Mononuclear cell (primary cell): ENCODE results near the gene CDH1. TPM values are rescaled to one million over a fixed set of nuclear protein-coding genes. Genes with fewer than 3 reads are reported as not detected.
"Not testable (repeated sequence)": the region's sequence is repeated elsewhere in the genome, so short reads cannot be mapped to it uniquely, and the experiment has no call there.

ENCODE experiments used
- H3K27me3 ChIP-seq: 2 replicates; pipeline ENCODE4 v1.6.0; 2011; ENCODE audit warnings: low read length, control low read depth; ENCODE audit not compliant: insufficient read depth
- H3K4me1 ChIP-seq: 2 replicates; pipeline ENCODE4 v1.5.1; 2011; ENCODE audit warnings: mild to moderate bottlenecking, low read length, control low read depth; ENCODE audit not compliant: insufficient read depth
- H3K4me3 ChIP-seq: 2 replicates; pipeline ENCODE4 v1.5.1; 2011; ENCODE audit warnings: mild to moderate bottlenecking, low read length, moderate library complexity
- H3K9me3 ChIP-seq: 2 replicates; pipeline ENCODE4 v1.5.1; 2011; ENCODE audit warnings: low read depth, mild to moderate bottlenecking, control low read depth, low read length
- total RNA-seq: library from RNA; depleted of rRNA; stranded (reverse); fragments of >200 nt; gene quantifications from one replicate; pipeline ENCODE4 v1.2.3, GENCODE V29; 2012

Gene CDH1
- total RNA-seq, 1 donor = 3.7 TPM

DNA sequence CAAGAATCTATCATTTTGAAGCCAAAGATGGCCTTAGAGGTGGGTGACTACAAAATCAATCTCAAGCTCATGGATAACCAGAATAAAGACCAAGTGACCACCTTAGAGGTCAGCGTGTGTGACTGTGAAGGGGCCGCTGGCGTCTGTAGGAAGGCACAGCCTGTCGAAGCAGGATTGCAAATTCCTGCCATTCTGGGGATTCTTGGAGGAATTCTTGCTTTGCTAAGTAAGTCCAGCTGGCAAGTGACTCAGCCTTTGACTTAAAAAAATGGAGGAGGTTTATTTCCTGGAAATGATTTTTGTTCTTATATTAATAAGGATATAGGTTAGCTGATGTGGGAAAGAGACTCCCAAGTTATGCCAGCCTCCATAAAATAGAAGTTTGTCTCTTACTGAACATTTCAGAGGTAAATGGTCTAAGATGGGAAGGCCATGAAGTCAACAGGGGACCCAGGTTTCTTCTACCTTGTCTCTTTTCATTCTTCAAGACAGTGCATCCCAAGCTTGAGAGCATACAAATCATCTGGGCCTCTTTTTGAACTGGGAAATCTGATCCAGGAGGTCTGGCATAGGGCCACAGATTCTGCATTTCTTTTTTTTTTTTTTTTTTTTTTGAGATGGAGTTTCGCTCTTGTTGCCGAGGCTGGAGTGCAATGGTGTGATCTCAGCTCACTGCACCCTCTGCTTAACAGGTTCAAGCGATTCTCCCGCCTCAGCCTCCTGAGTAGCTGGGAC is 86.5 kb downstream of the CDH1 start:
- no peak overlapping the region for H3K4me3 ChIP-seq
- H3K4me1 ChIP-seq = no peaks in the 10 kb centered on the region
- H3K27me3 ChIP-seq = no peaks in the 10 kb centered on the region
- no peaks in the 10 kb centered on the region for H3K9me3 ChIP-seq

DNA sequence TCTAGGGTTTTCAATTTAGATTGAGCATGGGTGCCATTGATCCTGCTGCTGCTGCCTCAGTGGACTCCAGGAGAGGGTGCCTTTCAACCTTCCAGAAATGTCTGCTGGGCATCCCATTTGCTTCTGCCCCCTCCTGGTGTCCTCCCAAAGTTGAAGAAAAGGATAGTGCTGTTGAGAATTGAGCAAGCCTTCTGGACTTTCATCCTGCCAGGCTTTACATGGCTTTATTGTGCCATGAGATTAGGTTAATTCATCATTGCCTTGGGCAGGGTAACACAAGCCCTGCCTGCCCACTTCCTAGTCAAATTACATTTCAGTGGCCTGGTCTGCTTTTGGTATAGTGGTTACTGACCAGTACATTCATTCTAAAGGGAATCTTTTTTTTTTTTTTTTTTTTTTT is 88.3 kb downstream of the CDH1 start:
- H3K9me3 ChIP-seq = no peaks in the 10 kb centered on the region
- no peaks in the 10 kb centered on the region for H3K27me3 ChIP-seq
- peaks cover 2% of the 10 kb centered on the region for H3K4me1 ChIP-seq
- no peak overlapping the region for H3K4me3 ChIP-seq

DNA sequence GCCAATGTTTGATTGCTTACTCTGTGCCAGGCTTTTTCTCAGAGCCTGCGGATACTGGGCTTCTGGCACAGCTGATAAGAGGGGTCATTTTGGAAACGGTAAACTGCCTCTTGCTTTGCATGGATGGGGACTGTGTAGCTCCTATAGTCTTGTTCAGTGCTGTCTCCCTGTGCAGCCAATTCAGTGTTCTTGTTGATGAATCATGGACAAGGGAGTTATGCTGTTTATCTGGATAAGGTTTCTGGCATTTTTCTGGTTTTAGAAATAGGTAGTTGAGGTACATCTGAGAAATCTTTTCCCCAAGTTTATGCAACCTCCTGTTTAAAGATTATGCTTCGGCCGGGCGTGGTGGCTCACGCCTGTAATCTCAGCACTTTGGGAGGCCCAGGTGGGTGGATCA is 89.6 kb downstream of the CDH1 start:
- no peaks in the 10 kb centered on the region for H3K27me3 ChIP-seq
- H3K4me1 ChIP-seq = peaks cover 14% of the 10 kb centered on the region
- H3K9me3 ChIP-seq = no peaks in the 10 kb centered on the region
- H3K4me3 ChIP-seq = no peak overlapping the region

DNA sequence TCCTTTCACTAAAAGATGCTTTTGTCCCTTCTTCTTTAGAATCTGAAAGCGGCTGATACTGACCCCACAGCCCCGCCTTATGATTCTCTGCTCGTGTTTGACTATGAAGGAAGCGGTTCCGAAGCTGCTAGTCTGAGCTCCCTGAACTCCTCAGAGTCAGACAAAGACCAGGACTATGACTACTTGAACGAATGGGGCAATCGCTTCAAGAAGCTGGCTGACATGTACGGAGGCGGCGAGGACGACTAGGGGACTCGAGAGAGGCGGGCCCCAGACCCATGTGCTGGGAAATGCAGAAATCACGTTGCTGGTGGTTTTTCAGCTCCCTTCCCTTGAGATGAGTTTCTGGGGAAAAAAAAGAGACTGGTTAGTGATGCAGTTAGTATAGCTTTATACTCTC is 96.2 kb downstream of the CDH1 start:
- Histone ChIP-seq H3K4me1 (peaks cover 25% of the 10 kb centered on the region), H3K9me3 (no peaks in the 10 kb centered on the region), H3K27me3 (no peaks in the 10 kb centered on the region), H3K4me3 (no peak overlapping the region)

DNA sequence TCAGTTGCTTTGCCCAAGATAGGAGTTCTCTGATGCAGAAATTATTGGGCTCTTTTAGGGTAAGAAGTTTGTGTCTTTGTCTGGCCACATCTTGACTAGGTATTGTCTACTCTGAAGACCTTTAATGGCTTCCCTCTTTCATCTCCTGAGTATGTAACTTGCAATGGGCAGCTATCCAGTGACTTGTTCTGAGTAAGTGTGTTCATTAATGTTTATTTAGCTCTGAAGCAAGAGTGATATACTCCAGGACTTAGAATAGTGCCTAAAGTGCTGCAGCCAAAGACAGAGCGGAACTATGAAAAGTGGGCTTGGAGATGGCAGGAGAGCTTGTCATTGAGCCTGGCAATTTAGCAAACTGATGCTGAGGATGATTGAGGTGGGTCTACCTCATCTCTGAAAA is 97.5 kb downstream of the CDH1 start:
- no peaks in the 10 kb centered on the region for H3K27me3 ChIP-seq
- no peaks in the 10 kb centered on the region for H3K9me3 ChIP-seq
- peaks cover 25% of the 10 kb centered on the region for H3K4me1 ChIP-seq
- no peak overlapping the region for H3K4me3 ChIP-seq

DNA sequence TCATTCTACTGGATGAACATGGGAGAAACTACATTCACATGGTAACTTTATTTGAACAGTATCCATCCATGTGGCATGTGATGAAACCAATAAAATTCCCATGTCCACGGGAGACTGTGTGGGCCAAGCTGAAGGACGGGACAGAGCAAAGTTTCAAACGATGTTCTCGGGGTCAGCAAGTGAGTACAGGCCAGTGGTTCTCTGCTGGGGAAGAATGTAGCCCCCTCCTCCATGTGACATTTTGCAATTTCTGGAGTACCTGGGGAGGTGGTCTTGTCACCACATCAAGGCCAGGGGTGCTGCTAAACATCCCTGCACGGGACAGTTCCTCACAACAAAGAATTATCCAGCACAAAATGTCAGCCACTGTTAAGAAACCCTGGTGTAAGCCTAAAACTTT is 98.9 kb downstream of the CDH1 start:
- H3K4me3 ChIP-seq = no peak overlapping the region
- no peaks in the 10 kb centered on the region for H3K9me3 ChIP-seq
- H3K27me3 ChIP-seq = no peaks in the 10 kb centered on the region
- peaks cover 18% of the 10 kb centered on the region for H3K4me1 ChIP-seq

DNA sequence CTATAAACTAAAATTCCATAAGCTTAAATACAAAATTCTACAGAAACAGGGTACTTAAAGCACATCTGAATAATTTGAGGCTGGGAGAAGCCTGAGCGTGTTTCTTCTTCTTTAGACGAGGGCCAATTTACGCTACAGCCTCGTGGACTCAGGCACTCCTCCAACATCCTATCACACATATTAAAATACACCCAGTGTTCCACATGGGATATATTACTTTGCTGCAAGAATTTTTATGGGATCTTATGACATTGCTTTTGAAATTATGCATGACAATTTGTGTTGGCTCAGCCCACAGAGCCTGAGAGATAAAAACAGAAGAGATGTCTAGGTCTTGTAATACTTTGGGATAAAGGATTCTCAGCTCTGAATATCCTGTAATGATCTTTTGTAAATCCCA is 102.7 kb downstream of the CDH1 start:
- H3K27me3 ChIP-seq = no peaks in the 10 kb centered on the region
- H3K9me3 ChIP-seq = no peaks in the 10 kb centered on the region
- no peak overlapping the region for H3K4me3 ChIP-seq
- peaks cover 16% of the 10 kb centered on the region for H3K4me1 ChIP-seq

DNA sequence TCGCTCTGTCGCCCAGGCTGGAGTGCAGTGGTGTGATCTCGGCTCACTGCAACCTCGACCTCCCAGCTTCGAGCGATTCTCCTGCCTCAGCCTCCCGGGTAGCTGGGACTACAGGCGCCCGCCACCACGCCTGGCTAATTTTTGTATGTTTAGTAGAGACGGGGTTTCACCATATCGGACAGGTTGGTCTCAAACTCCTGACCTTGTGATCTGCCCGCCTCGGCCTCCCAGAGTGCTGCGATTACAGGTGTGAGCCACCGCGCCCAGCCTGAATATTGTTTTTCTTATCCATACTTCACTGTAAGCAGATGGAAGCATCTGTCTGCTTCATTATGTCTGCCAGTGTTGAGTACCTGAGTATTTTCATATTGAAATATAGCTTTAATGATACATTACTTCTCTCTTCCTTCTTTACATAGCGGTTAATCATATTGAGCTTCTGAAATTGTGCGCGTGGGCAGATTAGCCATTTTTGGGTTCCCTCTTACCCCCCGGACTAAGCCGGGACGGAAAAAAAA is 105.9 kb downstream of the CDH1 start:
- peaks cover 29% of the 10 kb centered on the region for H3K4me1 ChIP-seq
- H3K9me3 ChIP-seq, H3K27me3 ChIP-seq: not testable (repeated sequence)
- peak overlapping the region; percentile 99 for H3K4me3 ChIP-seq

DNA sequence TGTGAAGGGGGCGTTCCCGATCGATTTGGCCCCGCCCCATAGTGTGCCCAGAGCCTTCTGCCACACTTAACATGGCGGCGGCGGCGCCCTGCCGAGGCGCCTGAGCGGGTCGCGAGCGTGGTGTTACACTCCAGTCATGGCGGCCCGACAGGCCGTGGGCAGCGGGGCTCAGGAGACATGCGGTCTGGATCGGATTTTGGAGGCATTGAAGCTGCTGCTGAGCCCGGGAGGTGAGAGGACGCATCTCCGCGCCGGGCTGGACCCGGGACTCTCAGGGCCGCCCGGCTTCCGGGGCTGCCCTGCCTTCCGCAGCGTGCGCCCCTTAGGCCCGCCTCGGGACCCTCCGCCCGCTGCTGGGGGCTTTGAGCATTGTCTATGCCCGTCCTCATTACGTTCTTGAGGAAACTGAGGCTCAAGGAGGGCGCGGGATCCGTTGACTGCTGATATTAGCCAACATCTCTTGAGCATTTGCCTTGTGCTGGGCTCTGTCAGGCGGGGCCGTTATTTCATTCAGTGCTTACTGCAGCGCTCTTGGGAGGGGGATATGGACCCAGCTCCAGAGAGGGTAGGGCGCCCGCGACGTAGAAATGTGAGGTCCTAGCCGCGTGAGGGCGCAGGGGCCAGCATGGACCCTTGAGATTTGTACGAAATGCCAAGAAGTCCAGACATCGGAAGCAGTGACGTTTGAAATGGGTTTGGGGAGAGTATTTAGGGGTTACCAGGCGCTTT is 106.6 kb downstream of the CDH1 start, which contains the start of gene TANGO6:
TSS of gene TANGO6 (plus strand) at position 50 of the 729 bp plus-strand sequence. CDS start at position 137, 87 bp downstream.
- Histone ChIP-seq H3K9me3 (no peaks in the 10 kb centered on the region), H3K27me3 (no peaks in the 10 kb centered on the region), H3K4me3 (peak within 1 kb of the TSS; percentile 99), H3K4me1 (peaks cover 29% of the 10 kb centered on the region)

DNA sequence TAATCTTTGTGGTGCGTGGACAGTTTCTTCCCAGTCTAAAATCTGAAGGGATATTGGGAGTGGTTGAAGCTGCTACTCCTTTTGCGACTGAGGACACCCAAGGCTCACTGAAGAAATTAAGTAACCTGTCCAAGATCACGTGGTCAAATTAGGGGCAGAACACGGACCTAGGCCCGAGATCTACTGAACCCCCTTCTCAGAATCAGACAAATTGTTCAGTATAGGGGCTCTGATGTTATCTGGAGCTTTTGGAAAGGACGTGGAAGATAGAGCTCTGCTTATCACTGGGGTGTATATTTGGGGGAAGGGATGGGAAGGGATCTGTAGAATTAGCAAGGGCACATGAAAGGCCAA is 107.1 kb downstream of the CDH1 start:
- Histone ChIP-seq H3K4me1 (peaks cover 34% of the 10 kb centered on the region), H3K4me3 (peak overlapping the region; percentile 99), H3K9me3 (no peaks in the 10 kb centered on the region), H3K27me3 (no peaks in the 10 kb centered on the region)

DNA sequence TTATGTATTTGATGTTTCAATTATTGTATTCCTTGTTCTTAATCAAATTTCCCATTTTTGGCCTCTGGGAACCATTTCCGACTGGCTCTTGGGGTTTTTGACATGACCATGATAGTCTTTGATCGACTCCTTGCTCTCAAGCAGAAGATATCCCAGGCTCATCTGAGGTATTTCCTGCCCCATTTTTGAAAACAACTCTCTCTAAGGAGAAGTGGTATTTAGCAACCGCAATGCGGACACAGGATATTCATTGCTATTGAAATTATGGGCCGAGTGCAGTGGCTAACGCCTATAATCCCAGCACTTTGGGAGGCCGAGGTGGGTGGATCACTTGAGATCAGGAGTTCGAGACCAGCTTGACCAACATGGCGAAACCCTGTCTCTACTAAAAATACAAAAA is 111.7 kb downstream of the CDH1 start:
- H3K4me1 ChIP-seq = peaks cover 28% of the 10 kb centered on the region
- no peaks in the 10 kb centered on the region for H3K9me3 ChIP-seq
- H3K27me3 ChIP-seq = no peaks in the 10 kb centered on the region
- H3K4me3 ChIP-seq = no peak overlapping the region

DNA sequence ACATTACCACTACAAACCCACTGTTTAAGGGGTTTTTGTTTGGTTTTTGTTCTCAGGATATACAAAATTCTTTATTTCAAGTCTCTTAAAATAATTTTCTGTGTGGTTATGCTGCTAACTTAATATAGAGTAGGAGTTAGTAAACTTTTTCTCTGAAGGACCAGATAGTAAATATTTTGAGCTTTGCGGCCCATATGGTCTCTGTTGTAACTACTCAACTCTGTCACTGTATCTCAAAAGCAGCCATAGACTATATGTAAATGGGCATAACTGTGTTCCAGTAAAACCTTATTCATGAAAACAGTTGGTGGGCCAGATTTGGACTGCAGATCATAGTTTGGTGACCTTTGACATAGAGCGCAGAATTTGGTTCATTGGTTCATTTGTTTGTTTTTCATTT is 113.4 kb downstream of the CDH1 start:
- H3K4me3 ChIP-seq = no peak overlapping the region
- H3K9me3 ChIP-seq = no peaks in the 10 kb centered on the region
- H3K4me1 ChIP-seq = peaks cover 20% of the 10 kb centered on the region

DNA sequence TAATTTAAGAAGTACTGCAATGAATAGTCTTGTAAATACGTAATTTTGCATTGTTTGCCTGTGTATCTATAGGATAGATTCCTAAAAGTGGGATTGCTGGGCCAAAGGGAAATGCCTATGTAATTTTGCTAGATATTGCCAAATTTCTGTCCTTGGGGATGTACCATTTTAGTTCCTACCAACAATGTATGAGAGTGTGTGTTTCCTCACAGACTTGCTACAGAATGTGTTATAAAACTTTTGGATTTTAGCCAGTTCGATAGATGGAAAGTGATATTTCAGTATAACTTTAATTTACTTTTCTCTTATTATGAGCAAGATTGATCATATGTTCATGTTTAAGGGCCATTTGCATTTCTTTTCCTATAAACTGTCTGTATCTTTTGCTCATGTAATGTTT is 114.5 kb downstream of the CDH1 start:
- no peak overlapping the region for H3K4me3 ChIP-seq
- H3K27me3 ChIP-seq = no peaks in the 10 kb centered on the region
- H3K4me1 ChIP-seq = peaks cover 20% of the 10 kb centered on the region
- H3K9me3 ChIP-seq = no peaks in the 10 kb centered on the region

More for the DNA sequence above, 113.4 kb downstream of the CDH1 start:
- no peaks in the 10 kb centered on the region for H3K27me3 ChIP-seq

DNA sequence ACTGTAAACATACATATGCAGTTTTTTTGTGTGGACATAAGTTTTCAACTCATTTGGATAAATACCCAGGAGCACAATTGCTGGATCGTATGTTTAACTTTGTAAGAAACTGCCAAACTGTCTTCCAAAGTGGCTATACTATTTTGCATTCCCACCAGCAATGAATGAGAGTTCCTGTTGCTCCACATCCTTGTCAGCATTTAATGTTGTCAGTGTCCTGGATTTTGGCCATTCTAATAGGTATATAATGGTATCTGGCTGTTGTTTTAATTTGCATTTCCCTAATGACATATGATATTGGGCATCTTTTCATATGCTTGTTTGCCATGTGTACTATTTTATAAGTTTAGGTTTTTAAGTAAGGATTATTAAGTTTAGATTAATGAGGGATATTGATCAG is 120.4 kb downstream of the CDH1 start:
- no peaks in the 10 kb centered on the region for H3K4me1 ChIP-seq
- H3K27me3 ChIP-seq = no peaks in the 10 kb centered on the region
- H3K4me3 ChIP-seq = no peak overlapping the region
- H3K9me3 ChIP-seq = no peaks in the 10 kb centered on the region

DNA sequence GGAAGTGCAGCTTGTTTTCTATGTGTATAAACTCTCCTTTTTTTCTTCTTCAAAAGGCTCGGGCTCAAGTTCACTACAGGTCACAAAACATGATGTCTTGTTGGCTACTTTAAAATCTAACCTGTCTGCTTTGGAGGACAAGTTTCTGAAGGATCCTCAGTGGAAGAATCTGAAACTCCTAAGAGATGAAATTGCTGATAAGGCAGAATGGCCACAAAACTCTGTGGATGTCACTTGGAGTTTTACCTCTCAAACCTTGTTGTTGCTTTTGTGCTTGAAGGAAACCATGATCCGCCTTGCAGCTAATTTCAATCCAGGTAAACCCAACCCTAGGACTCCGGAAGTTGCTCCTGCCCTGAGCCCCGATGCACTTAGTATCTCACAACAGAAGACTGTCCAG is 122.7 kb downstream of the CDH1 start:
- Histone ChIP-seq H3K4me1 (no peaks in the 10 kb centered on the region), H3K4me3 (no peak overlapping the region), H3K27me3 (no peaks in the 10 kb centered on the region), H3K9me3 (no peaks in the 10 kb centered on the region)
